ENCODE results near the gene RCVRN.

The RCVRN gene

DNA sequence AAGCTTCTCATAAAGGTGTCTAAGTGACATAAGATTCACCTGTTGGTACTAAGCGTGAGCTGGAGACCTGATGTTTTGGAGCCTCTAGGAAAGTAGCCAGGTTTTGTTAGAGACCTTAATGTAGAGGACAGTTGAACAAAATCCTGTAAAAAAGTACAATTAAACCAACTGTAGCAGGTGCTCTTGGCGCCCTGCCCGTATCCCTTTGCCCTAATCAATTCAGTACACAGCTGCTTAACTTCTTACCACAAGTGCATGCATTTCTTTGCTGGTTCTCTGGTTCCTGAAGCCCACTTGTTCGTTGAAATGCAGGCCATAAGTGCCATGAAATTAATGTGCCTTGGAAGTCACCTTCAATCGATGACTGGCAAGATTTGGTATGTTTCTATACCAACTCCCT lies 54.9 kb downstream of the RCVRN start:
- no peak for DNase-seq (ENCODE audit: low read depth in 2 of 2)
